Fibroblast of gingiva (primary cell): ENCODE measurements around the gene FEZF1.

ENCODE experiments used
- DNase-seq: peaks from one replicate; pipeline ENCODE4 v3.0.0-alpha.2; 2011; ENCODE audit warnings: low read depth

FEZF1 gene

GRCh38 chr7:122262246-122262645 is 42.3 kb downstream of the FEZF1 start:
- DNase-seq = no peak

GRCh38 chr7:122261442-122261841 is 43.1 kb downstream of the FEZF1 start:
- no peak for DNase-seq

- DNase-seq = no peak
These were observed 43.5 kb downstream of the FEZF1 start for GRCh38 chr7:122261016-122261415.

GRCh38 chr7:122260336-122260735 is 44.2 kb downstream of the FEZF1 start:
- no peak for DNase-seq

- no peak for DNase-seq
These were observed 45.6 kb downstream of the FEZF1 start for GRCh38 chr7:122258971-122259370.

GRCh38 chr7:122257056-122257455 is 47.5 kb downstream of the FEZF1 start:
- DNase-seq = no peak

- no peak for DNase-seq
These were observed 48.5 kb downstream of the FEZF1 start for GRCh38 chr7:122256046-122256445.

GRCh38 chr7:122255454-122255853 is 49.1 kb downstream of the FEZF1 start:
- no peak for DNase-seq
